Measurements from ENCODE around the gene LAMB1.
"Not testable (repeated sequence)": the region's sequence is repeated elsewhere in the genome, so short reads cannot be mapped to it uniquely, and the experiment has no call there.

The LAMB1 gene

GRCh38 chr7:107943018-107943417 lies 59.9 kb downstream of the LAMB1 start:
- DNase-seq, result no peak

GRCh38 chr7:107940951-107941350 lies 62.0 kb downstream of the LAMB1 start:
- DNase-seq, result no peak

- no peak for DNase-seq
These were observed 63.1 kb downstream of the LAMB1 start for GRCh38 chr7:107939573-107940489.

- no peak for DNase-seq
These were observed 64.3 kb downstream of the LAMB1 start for GRCh38 chr7:107938456-107939250.

GRCh38 chr7:107937531-107937930 lies 65.4 kb downstream of the LAMB1 start:
- no peak for DNase-seq

- DNase-seq, result no peak
These were observed 66.6 kb downstream of the LAMB1 start for GRCh38 chr7:107936312-107936711.

- no peak for DNase-seq
These were observed 67.8 kb downstream of the LAMB1 start for GRCh38 chr7:107934991-107935770.

- no peak for DNase-seq
These were observed 69.5 kb downstream of the LAMB1 start for GRCh38 chr7:107933386-107934013.

- no peak for DNase-seq
These were observed 70.2 kb downstream of the LAMB1 start for GRCh38 chr7:107932805-107933204.

- DNase-seq, result no peak
These were observed 71.0 kb downstream of the LAMB1 start for GRCh38 chr7:107931740-107932515.

- no peak for DNase-seq
These were observed 76.5 kb downstream of the LAMB1 start for GRCh38 chr7:107926481-107926880.

- DNase-seq, result no peak
These were observed 78.0 kb downstream of the LAMB1 start for GRCh38 chr7:107924841-107925504.

GRCh38 chr7:107922886-107923285 lies 80.1 kb downstream of the LAMB1 start:
- no peak for DNase-seq

GRCh38 chr7:107921826-107922225 lies 81.1 kb downstream of the LAMB1 start:
- DNase-seq, result not testable (repeated sequence)

GRCh38 chr7:107920048-107920772 lies 82.8 kb downstream of the LAMB1 start:
- no peak for DNase-seq

- DNase-seq, result no peak
These were observed 84.0 kb downstream of the LAMB1 start for GRCh38 chr7:107918948-107919347.

GRCh38 chr7:107917763-107918651 lies 85.0 kb downstream of the LAMB1 start:
- no peak for DNase-seq

GRCh38 chr7:107915541-107915940 lies 87.4 kb downstream of the LAMB1 start:
- no peak for DNase-seq

- no peak for DNase-seq
These were observed 88.1 kb downstream of the LAMB1 start for GRCh38 chr7:107914831-107915230.
